ENCODE data around the gene ZBTB42.

ZBTB42 gene

GRCh38 chr14:104817930-104818713 is 17.2 kb downstream of the ZBTB42 start:
- CTCF ChIA-PET = interaction anchor here (1.7 kb wide), 1 partner anchor 50 kb away, joined by 4 read pairs; no protein-coding TSS in a partner anchor
- WGBS (ENCODE audit: insufficient coverage) = 100% methylated on average over 6 of the region's 8 CpGs
- no peak overlapping the region for H3K4me3 ChIP-seq (ENCODE audit: control insufficient read depth in 1 of 7, extremely low read depth in 1 of 7, insufficient read depth in 4 of 7, low read depth in 2 of 7, low read length in 6 of 7)

GRCh38 chr14:104818714-104819161 is 17.8 kb downstream of the ZBTB42 start:
- Histone ChIP-seq H3K9me3 (ENCODE audit: control extremely low read depth in 1 of 5, control insufficient read depth in 4 of 5, insufficient read depth in 2 of 5, low read depth in 1 of 5, low read length in 4 of 5) (no peaks in the 10 kb centered on the region), H3K27me3 (replicated peaks in 2 of 5; ENCODE audit: control insufficient read depth in 4 of 5, insufficient read depth in 5 of 5, low read length in 4 of 5) (no peaks in the 10 kb centered on the region), H3K4me3 (ENCODE audit: control insufficient read depth in 1 of 7, extremely low read depth in 1 of 7, insufficient read depth in 4 of 7, low read depth in 2 of 7, low read length in 6 of 7) (no peak overlapping the region), H3K36me3 (ENCODE audit: control insufficient read depth in 4 of 4, insufficient read depth in 4 of 4, low read length in 3 of 4) (peaks cover 0 to 6% (median 2%) of the 10 kb centered on the region in 4 experiments), H3K27ac (ENCODE audit: insufficient read depth in 1 of 2, low read depth in 1 of 2, low read length in 2 of 2, poor library complexity in 1 of 2, severe bottlenecking in 2 of 2) (no peak overlapping the region), H3K4me1 (ENCODE audit: control extremely low read depth in 1 of 4, control insufficient read depth in 4 of 4, insufficient read depth in 4 of 4, low read length in 3 of 4) (peaks cover 0 to 21% (median 18%) of the 10 kb centered on the region in 4 experiments)
- WGBS (ENCODE audit: insufficient coverage) = 98% methylated on average over 7 of the region's 9 CpGs
- POLR2A ChIA-PET = no interaction called here
- no peak for DNase-seq
- CTCF ChIA-PET = interaction anchor here (0.6 to 1.7 kb wide), 4 partner anchors 46 to 70 kb away, joined by 3 to 4 read pairs (median 4); no protein-coding TSS in a partner anchor

More at GRCh38 chr14:104817930-104818713, 17.2 kb downstream of the ZBTB42 start:
- no peak overlapping the region for H3K27ac ChIP-seq (ENCODE audit: insufficient read depth in 1 of 2, low read depth in 1 of 2, low read length in 2 of 2, poor library complexity in 1 of 2, severe bottlenecking in 2 of 2)
- POLR2A ChIA-PET = no interaction called here
- DNase-seq = no peak
- H3K36me3 ChIP-seq (ENCODE audit: control insufficient read depth in 4 of 4, insufficient read depth in 4 of 4, low read length in 3 of 4) = peaks cover 0 to 6% (median 2%) of the 10 kb centered on the region in 4 experiments
- H3K27me3 ChIP-seq (replicated peaks in 2 of 5; ENCODE audit: control insufficient read depth in 4 of 5, insufficient read depth in 5 of 5, low read length in 4 of 5) = no peaks in the 10 kb centered on the region
- H3K9me3 ChIP-seq (ENCODE audit: control extremely low read depth in 1 of 5, control insufficient read depth in 4 of 5, insufficient read depth in 2 of 5, low read depth in 1 of 5, low read length in 4 of 5) = no peaks in the 10 kb centered on the region
- H3K4me1 ChIP-seq (ENCODE audit: control extremely low read depth in 1 of 4, control insufficient read depth in 4 of 4, insufficient read depth in 4 of 4, low read length in 3 of 4) = peaks cover 0 to 21% (median 18%) of the 10 kb centered on the region in 4 experiments

GRCh38 chr14:104819361-104819781 is 18.5 kb downstream of the ZBTB42 start:
- Histone ChIP-seq H3K4me3 (ENCODE audit: control insufficient read depth in 1 of 7, extremely low read depth in 1 of 7, insufficient read depth in 4 of 7, low read depth in 2 of 7, low read length in 6 of 7) (no peak overlapping the region), H3K36me3 (ENCODE audit: control insufficient read depth in 4 of 4, insufficient read depth in 4 of 4, low read length in 3 of 4) (peaks cover 0 to 6% (median 1%) of the 10 kb centered on the region in 4 experiments), H3K27me3 (replicated peaks in 2 of 5; ENCODE audit: control insufficient read depth in 4 of 5, insufficient read depth in 5 of 5, low read length in 4 of 5) (peaks cover 0 to 2% (median 0%) of the 10 kb centered on the region in 5 experiments), H3K27ac (ENCODE audit: insufficient read depth in 1 of 2, low read depth in 1 of 2, low read length in 2 of 2, poor library complexity in 1 of 2, severe bottlenecking in 2 of 2) (no peak overlapping the region), H3K4me1 (ENCODE audit: control extremely low read depth in 1 of 4, control insufficient read depth in 4 of 4, insufficient read depth in 4 of 4, low read length in 3 of 4) (peaks cover 0 to 21% (median 18%) of the 10 kb centered on the region in 4 experiments), H3K9me3 (ENCODE audit: control extremely low read depth in 1 of 5, control insufficient read depth in 4 of 5, insufficient read depth in 2 of 5, low read depth in 1 of 5, low read length in 4 of 5) (no peaks in the 10 kb centered on the region)
- DNase-seq = no peak
- POLR2A ChIA-PET = no interaction called here
- CTCF ChIA-PET = interaction anchor here (0.6 to 1.5 kb wide), 4 partner anchors 32 to 71 kb away, joined by 3 to 4 read pairs (median 3); no protein-coding TSS in a partner anchor
- 100% methylated on average over 9 of the region's 12 CpGs for whole genome bisulfite sequencing (ENCODE audit: insufficient coverage)

DNA sequence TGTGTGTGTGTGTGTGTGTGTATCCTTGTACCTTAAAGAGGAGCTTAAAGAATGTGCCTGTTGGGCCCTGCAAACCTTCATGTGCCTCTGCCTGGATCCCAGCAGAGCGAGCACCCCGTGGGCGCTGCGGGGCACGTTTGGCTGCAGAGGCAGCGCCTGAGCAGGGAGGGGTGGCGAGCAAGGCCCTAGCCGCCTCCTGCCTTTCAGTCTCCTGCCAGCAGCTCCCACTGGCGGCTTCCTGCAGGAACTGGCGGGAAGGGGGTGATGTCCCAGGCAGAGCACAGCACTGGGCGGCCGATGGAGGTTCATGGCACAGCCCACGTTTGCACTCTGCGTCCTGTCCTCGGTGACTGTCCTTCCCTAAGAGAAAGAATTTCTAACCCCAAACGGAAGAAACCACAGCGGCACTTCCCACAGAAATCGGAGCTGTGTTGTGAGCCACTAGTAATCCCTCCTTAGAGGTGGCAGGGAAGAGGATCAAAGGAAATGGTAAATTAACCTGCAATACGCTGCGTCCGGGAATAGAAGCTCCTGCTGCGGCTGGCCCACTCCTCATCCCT is 19.8 kb downstream of the ZBTB42 start:
- ChIA-PET CTCF (interaction anchor here (0.6 to 2.6 kb wide), 4 partner anchors 10 to 50 kb away, joined by 4 to 7 read pairs (median 6); no protein-coding TSS in a partner anchor), POLR2A (no interaction called here)
- H3K4me1 ChIP-seq (ENCODE audit: control extremely low read depth in 1 of 4, control insufficient read depth in 4 of 4, insufficient read depth in 4 of 4, low read length in 3 of 4) = peaks cover 0 to 14% (median 12%) of the 10 kb centered on the region in 4 experiments
- 84% methylated on average over 21 of the region's 22 CpGs for WGBS (ENCODE audit: insufficient coverage)
- H3K9me3 ChIP-seq (ENCODE audit: control extremely low read depth in 1 of 5, control insufficient read depth in 4 of 5, insufficient read depth in 2 of 5, low read depth in 1 of 5, low read length in 4 of 5) = peaks cover 0 to 2% (median 0%) of the 10 kb centered on the region in 5 experiments
- no peak overlapping the region for H3K4me3 ChIP-seq (ENCODE audit: control insufficient read depth in 1 of 7, extremely low read depth in 1 of 7, insufficient read depth in 4 of 7, low read depth in 2 of 7, low read length in 6 of 7)
- peaks cover 0 to 14% (median 3%) of the 10 kb centered on the region in 5 experiments for H3K27me3 ChIP-seq (replicated peaks in 2 of 5; ENCODE audit: control insufficient read depth in 4 of 5, insufficient read depth in 5 of 5, low read length in 4 of 5)
- no peak for DNase-seq
- peaks cover 0 to 6% (median 1%) of the 10 kb centered on the region in 4 experiments for H3K36me3 ChIP-seq (ENCODE audit: control insufficient read depth in 4 of 4, insufficient read depth in 4 of 4, low read length in 3 of 4)
- no peak overlapping the region for H3K27ac ChIP-seq (ENCODE audit: insufficient read depth in 1 of 2, low read depth in 1 of 2, low read length in 2 of 2, poor library complexity in 1 of 2, severe bottlenecking in 2 of 2)

- Histone ChIP-seq H3K4me1 (ENCODE audit: control extremely low read depth in 1 of 4, control insufficient read depth in 4 of 4, insufficient read depth in 4 of 4, low read length in 3 of 4) (peaks cover 0 to 16% (median 15%) of the 10 kb centered on the region in 4 experiments), H3K27me3 (replicated peaks in 2 of 5; ENCODE audit: control insufficient read depth in 4 of 5, insufficient read depth in 5 of 5, low read length in 4 of 5) (peaks cover 0 to 19% (median 3%) of the 10 kb centered on the region in 5 experiments), H3K4me3 (ENCODE audit: control insufficient read depth in 1 of 7, extremely low read depth in 1 of 7, insufficient read depth in 4 of 7, low read depth in 2 of 7, low read length in 6 of 7) (no peak overlapping the region), H3K9me3 (ENCODE audit: control extremely low read depth in 1 of 5, control insufficient read depth in 4 of 5, insufficient read depth in 2 of 5, low read depth in 1 of 5, low read length in 4 of 5) (peaks cover 0 to 2% (median 0%) of the 10 kb centered on the region in 5 experiments), H3K36me3 (ENCODE audit: control insufficient read depth in 4 of 4, insufficient read depth in 4 of 4, low read length in 3 of 4) (peaks cover 0 to 6% (median 1%) of the 10 kb centered on the region in 4 experiments), H3K27ac (ENCODE audit: insufficient read depth in 1 of 2, low read depth in 1 of 2, low read length in 2 of 2, poor library complexity in 1 of 2, severe bottlenecking in 2 of 2) (no peak overlapping the region)
- WGBS (ENCODE audit: insufficient coverage) = 95% methylated on average over 18 of the region's 23 CpGs
- POLR2A ChIA-PET = no interaction called here
- CTCF ChIA-PET = interaction anchor here (0.6 to 2.6 kb wide), 5 partner anchors 10 to 53 kb away, joined by 3 to 7 read pairs (median 4); no protein-coding TSS in a partner anchor
- no peak for DNase-seq
Measured at GRCh38 chr14:104821229-104821945, 20.5 kb downstream of the ZBTB42 start.

DNA sequence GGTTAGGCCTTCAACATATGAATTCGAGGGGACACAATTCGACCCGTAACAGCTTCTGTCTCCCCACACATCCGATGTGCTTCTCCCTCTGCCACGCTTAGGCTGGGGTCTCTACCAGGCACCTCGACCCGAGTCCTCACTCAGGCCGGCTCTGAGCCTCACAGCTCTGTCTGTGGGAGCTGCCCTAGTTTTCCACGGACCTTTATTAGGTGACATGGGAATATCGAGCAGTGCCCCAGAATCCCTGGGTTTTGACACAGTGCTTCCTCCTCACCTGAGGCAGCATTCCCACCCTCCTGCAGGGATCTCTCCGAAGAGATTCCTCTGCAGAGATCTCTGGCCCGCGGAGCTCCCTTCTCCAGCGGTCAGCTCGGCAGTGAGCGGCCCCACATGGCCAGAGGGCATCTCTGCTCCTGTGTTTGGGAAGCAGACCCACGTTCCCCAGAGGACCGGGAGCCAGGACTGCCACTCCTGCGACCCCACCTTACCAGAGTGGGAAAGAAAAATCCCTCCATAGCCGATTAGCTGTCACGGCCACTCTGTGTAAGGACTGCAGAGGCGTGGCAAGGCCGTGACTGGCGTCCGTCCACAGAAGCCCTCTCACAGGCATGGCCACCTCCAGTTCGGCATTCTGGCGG is 21.2 kb downstream of the ZBTB42 start:
- ChIA-PET POLR2A (no interaction called here), CTCF (interaction anchor here (0.7 to 2.6 kb wide), 5 partner anchors 11 to 53 kb away, joined by 3 to 7 read pairs (median 4); no protein-coding TSS in a partner anchor)
- Histone ChIP-seq H3K9me3 (ENCODE audit: control extremely low read depth in 1 of 5, control insufficient read depth in 4 of 5, insufficient read depth in 2 of 5, low read depth in 1 of 5, low read length in 4 of 5) (peaks cover 0 to 2% (median 0%) of the 10 kb centered on the region in 5 experiments), H3K4me3 (ENCODE audit: control insufficient read depth in 1 of 7, extremely low read depth in 1 of 7, insufficient read depth in 4 of 7, low read depth in 2 of 7, low read length in 6 of 7) (no peak overlapping the region), H3K4me1 (ENCODE audit: control extremely low read depth in 1 of 4, control insufficient read depth in 4 of 4, insufficient read depth in 4 of 4, low read length in 3 of 4) (peaks cover 0 to 14% (median 12%) of the 10 kb centered on the region in 4 experiments), H3K27me3 (replicated peaks in 2 of 5; ENCODE audit: control insufficient read depth in 4 of 5, insufficient read depth in 5 of 5, low read length in 4 of 5) (peaks cover 0 to 19% (median 3%) of the 10 kb centered on the region in 5 experiments), H3K36me3 (ENCODE audit: control insufficient read depth in 4 of 4, insufficient read depth in 4 of 4, low read length in 3 of 4) (peaks cover 0 to 6% (median 1%) of the 10 kb centered on the region in 4 experiments), H3K27ac (ENCODE audit: insufficient read depth in 1 of 2, low read depth in 1 of 2, low read length in 2 of 2, poor library complexity in 1 of 2, severe bottlenecking in 2 of 2) (no peak overlapping the region)
- WGBS (ENCODE audit: insufficient coverage) = 99% methylated on average over 23 of the region's 27 CpGs
- no peak for DNase-seq
